ENCODE measurements around the gene VPS33B.

The VPS33B gene

DNA sequence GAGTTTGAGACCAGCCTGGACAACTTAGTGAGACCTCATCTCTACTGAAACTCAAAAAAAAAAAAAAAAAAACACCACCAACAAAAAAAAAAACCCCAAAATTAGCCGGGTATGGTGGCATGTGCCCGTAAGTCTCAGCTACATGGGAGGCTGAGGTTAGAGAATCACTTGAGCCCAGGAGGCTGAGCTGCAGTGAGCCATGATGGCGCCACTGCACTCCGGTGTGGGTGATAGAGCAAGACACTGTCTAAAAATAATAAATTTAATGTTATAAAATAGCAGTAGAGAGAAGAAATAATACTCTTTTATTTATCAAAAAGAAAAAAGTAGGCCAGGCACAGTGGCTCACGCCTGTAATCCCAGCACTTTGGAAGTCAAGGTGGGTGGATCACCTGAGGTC, 50.3 kb downstream of the VPS33B start:
- Histone ChIP-seq H3K4me1 (ENCODE audit: control insufficient read depth in 1 of 2, insufficient read depth in 2 of 2, low read length in 2 of 2) (no peaks in the 10 kb centered on the region), H3K9me3 (ENCODE audit: control insufficient read depth in 1 of 2, low read length in 2 of 2) (no peaks in the 10 kb centered on the region), H3K4me3 (ENCODE audit: low read depth in 1 of 2, low read length in 2 of 2) (no peak overlapping the region), H3K27me3 (ENCODE audit: low read depth, low read length) (no peaks in the 10 kb centered on the region), H3K36me3 (ENCODE audit: control insufficient read depth in 1 of 2, insufficient read depth in 2 of 2, low read length in 2 of 2) (peaks cover 0 to 1% of the 10 kb centered on the region in 2 donors), H3K27ac (ENCODE audit: low read length) (no peak overlapping the region)

DNA sequence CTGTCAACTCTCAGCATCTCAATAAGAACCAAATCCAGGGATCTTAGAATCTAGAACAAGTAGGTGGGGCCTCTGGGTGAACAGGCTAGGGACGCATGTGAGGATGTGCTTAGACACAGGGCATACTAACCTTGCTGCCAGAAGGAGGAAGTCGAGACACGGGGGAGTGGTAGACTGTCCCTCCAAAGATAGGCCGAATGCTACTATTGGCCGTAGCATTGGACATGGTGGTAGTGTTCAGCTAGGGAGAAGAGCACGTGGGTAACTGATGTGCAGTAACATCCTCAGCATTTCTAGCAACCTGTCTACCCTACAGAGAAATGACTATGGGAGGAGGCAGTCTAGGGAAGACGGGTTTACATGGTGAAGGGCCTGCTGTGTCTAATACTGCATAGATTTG, 52.1 kb downstream of the VPS33B start:
- Histone ChIP-seq H3K4me1 (ENCODE audit: control insufficient read depth in 1 of 2, insufficient read depth in 2 of 2, low read length in 2 of 2) (no peaks in the 10 kb centered on the region), H3K36me3 (ENCODE audit: control insufficient read depth in 1 of 2, insufficient read depth in 2 of 2, low read length in 2 of 2) (peaks cover 5 to 13% of the 10 kb centered on the region in 2 donors)

GRCh38 chr15:90968434-90968833, 54.0 kb downstream of the VPS33B start:
- Histone ChIP-seq H3K4me1 (ENCODE audit: control insufficient read depth in 1 of 2, insufficient read depth in 2 of 2, low read length in 2 of 2) (no peaks in the 10 kb centered on the region), H3K27ac (ENCODE audit: low read length) (no peak overlapping the region), H3K4me3 (ENCODE audit: low read depth in 1 of 2, low read length in 2 of 2) (no peak overlapping the region), H3K9me3 (ENCODE audit: control insufficient read depth in 1 of 2, low read length in 2 of 2) (no peaks in the 10 kb centered on the region), H3K27me3 (ENCODE audit: low read depth, low read length) (no peaks in the 10 kb centered on the region), H3K36me3 (ENCODE audit: control insufficient read depth in 1 of 2, insufficient read depth in 2 of 2, low read length in 2 of 2) (peaks cover 5 to 13% of the 10 kb centered on the region in 2 donors)

More for the DNA sequence above, 52.1 kb downstream of the VPS33B start:
- Histone ChIP-seq H3K9me3 (ENCODE audit: control insufficient read depth in 1 of 2, low read length in 2 of 2) (no peaks in the 10 kb centered on the region), H3K27me3 (ENCODE audit: low read depth, low read length) (no peaks in the 10 kb centered on the region), H3K27ac (ENCODE audit: low read length) (no peak overlapping the region), H3K4me3 (ENCODE audit: low read depth in 1 of 2, low read length in 2 of 2) (no peak overlapping the region)

GRCh38 chr15:90967206-90967605, 55.2 kb downstream of the VPS33B start:
- no peak overlapping the region for H3K4me3 ChIP-seq (ENCODE audit: low read depth in 1 of 2, low read length in 2 of 2)
- H3K27ac ChIP-seq (ENCODE audit: low read length): no peak overlapping the region
- H3K27me3 ChIP-seq (ENCODE audit: low read depth, low read length): no peaks in the 10 kb centered on the region
- peaks cover 5 to 21% of the 10 kb centered on the region in 2 donors for H3K36me3 ChIP-seq (ENCODE audit: control insufficient read depth in 1 of 2, insufficient read depth in 2 of 2, low read length in 2 of 2)
- H3K9me3 ChIP-seq (ENCODE audit: control insufficient read depth in 1 of 2, low read length in 2 of 2): no peaks in the 10 kb centered on the region
- H3K4me1 ChIP-seq (ENCODE audit: control insufficient read depth in 1 of 2, insufficient read depth in 2 of 2, low read length in 2 of 2): no peaks in the 10 kb centered on the region

DNA sequence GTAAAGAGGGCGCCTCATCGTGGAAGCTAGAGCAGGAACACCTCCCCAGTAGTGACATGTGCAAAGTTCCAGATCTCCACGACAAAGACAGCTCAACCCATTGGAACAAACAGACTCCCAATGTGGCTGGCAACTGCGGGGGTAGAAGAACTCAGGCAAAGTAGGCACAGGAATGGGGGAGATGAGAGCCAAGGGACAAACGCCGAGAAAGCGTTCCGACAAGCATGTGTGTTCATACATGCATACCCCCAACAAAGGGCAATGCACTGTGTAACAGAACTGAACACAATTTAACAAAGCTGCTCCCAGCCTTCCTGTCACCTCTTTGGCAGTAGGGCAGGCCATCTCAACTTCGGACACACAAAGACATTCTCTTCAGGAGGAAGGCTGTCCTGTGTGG, 56.1 kb downstream of the VPS33B start:
- H3K4me3 ChIP-seq (ENCODE audit: low read depth in 1 of 2, low read length in 2 of 2): no peak overlapping the region
- no peaks in the 10 kb centered on the region for H3K9me3 ChIP-seq (ENCODE audit: control insufficient read depth in 1 of 2, low read length in 2 of 2)
- no peaks in the 10 kb centered on the region for H3K27me3 ChIP-seq (ENCODE audit: low read depth, low read length)
- no peak overlapping the region for H3K27ac ChIP-seq (ENCODE audit: low read length)
- no peaks in the 10 kb centered on the region for H3K4me1 ChIP-seq (ENCODE audit: control insufficient read depth in 1 of 2, insufficient read depth in 2 of 2, low read length in 2 of 2)
- H3K36me3 ChIP-seq (ENCODE audit: control insufficient read depth in 1 of 2, insufficient read depth in 2 of 2, low read length in 2 of 2): peaks cover 15 to 30% of the 10 kb centered on the region in 2 donors

DNA sequence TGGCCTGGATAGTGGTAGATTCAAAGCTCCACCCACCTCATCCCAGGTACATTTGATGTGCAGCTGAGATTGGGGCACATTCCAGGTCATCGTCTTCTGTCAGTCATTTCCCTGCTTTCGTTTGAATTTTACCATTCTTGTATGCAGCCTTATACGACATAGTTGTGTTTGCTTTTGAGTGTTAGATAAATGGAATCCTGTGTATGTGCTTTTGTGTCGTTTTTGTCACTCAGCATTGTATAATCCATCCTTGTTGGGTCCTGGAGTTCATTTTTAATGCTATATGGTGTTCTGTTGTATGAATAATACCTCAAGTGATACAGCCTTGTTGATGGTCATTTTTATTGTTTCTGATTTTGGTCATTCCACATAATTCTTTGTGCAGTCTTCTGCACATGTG, 60.4 kb downstream of the VPS33B start:
- Histone ChIP-seq H3K36me3 (ENCODE audit: control insufficient read depth in 1 of 2, insufficient read depth in 2 of 2, low read length in 2 of 2) (peaks cover 23 to 35% of the 10 kb centered on the region in 2 donors), H3K4me3 (ENCODE audit: low read depth in 1 of 2, low read length in 2 of 2) (no peak overlapping the region), H3K9me3 (ENCODE audit: control insufficient read depth in 1 of 2, low read length in 2 of 2) (no peaks in the 10 kb centered on the region), H3K27me3 (ENCODE audit: low read depth, low read length) (no peaks in the 10 kb centered on the region), H3K4me1 (ENCODE audit: control insufficient read depth in 1 of 2, insufficient read depth in 2 of 2, low read length in 2 of 2) (peaks cover 0 to 10% of the 10 kb centered on the region in 2 donors), H3K27ac (ENCODE audit: low read length) (no peak overlapping the region)

DNA sequence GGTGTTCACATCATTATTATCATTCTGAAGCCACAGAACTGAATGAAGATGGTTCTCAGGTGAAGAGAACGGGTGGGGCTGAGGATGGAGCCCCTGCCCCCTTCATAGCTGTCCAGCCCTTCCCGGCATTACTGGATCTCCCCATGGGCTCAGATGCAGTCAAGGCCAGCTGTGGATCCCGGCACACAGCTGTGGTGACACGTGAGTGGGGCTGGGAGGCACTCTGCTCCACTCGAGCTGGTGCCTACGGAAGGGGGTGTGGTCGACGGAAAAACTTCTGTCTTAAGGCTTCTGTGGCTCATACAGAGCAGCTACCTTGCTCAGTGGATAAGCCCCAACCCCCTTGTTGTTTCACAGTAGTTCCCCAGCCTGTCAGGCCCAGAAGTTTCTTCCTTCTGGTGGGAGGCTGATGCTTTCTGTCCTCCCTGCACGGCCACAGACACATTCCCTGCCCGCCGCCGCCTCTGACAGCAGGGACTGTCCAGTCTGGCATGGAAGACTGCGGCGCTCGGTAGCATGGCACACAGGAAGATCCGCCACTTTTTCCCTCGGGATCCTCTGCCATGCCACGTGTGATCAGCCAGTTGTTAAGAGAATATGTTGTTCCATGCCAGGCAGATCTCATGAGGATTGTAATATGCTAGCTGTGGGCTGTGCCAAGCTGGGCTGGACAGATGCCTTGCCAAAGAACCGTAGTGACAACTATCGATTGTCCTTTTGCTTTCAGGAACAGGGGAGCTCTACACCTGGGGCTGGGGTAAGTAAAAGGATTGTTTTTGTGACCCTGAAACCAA, 61.9 kb downstream of the VPS33B start:
- Histone ChIP-seq H3K9me3 (ENCODE audit: control insufficient read depth in 1 of 2, low read length in 2 of 2) (no peaks in the 10 kb centered on the region), H3K4me3 (ENCODE audit: low read depth in 1 of 2, low read length in 2 of 2) (no peak overlapping the region), H3K27ac (ENCODE audit: low read length) (no peak overlapping the region), H3K4me1 (ENCODE audit: control insufficient read depth in 1 of 2, insufficient read depth in 2 of 2, low read length in 2 of 2) (peaks cover 5 to 21% of the 10 kb centered on the region in 2 donors), H3K36me3 (ENCODE audit: control insufficient read depth in 1 of 2, insufficient read depth in 2 of 2, low read length in 2 of 2) (peaks cover 18 to 25% of the 10 kb centered on the region in 2 donors), H3K27me3 (ENCODE audit: low read depth, low read length) (no peaks in the 10 kb centered on the region)

DNA sequence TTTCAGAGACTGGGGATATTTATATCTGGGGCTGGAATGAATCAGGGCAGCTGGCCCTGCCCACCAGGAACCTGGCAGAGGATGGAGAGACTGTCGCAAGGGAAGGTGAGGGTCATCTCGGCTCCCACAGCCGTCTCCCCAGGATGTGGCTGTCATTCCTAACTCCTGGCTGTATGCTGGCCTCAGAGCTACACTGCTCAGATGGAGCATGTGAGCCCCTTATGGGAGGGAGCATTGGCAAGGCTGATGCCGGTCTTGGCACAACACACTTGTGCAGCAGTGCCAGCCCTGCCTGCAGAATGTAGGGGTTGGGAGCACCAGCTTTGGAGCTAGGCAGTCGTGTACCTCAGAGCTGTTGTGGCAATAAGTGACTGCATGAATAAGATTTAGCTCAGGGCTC, 62.5 kb downstream of the VPS33B start:
- no peak overlapping the region for H3K4me3 ChIP-seq (ENCODE audit: low read depth in 1 of 2, low read length in 2 of 2)
- H3K9me3 ChIP-seq (ENCODE audit: control insufficient read depth in 1 of 2, low read length in 2 of 2): no peaks in the 10 kb centered on the region
- no peak overlapping the region for H3K27ac ChIP-seq (ENCODE audit: low read length)
- H3K36me3 ChIP-seq (ENCODE audit: control insufficient read depth in 1 of 2, insufficient read depth in 2 of 2, low read length in 2 of 2): peaks cover 18 to 25% of the 10 kb centered on the region in 2 donors
- H3K27me3 ChIP-seq (ENCODE audit: low read depth, low read length): no peaks in the 10 kb centered on the region
- peaks cover 7 to 26% of the 10 kb centered on the region in 2 donors for H3K4me1 ChIP-seq (ENCODE audit: control insufficient read depth in 1 of 2, insufficient read depth in 2 of 2, low read length in 2 of 2)

GRCh38 chr15:90959028-90959595, 63.3 kb downstream of the VPS33B start:
- Histone ChIP-seq H3K4me3 (ENCODE audit: low read depth in 1 of 2, low read length in 2 of 2) (no peak overlapping the region), H3K27ac (ENCODE audit: low read length) (no peak overlapping the region), H3K4me1 (ENCODE audit: control insufficient read depth in 1 of 2, insufficient read depth in 2 of 2, low read length in 2 of 2) (peaks cover 7 to 26% of the 10 kb centered on the region in 2 donors), H3K9me3 (ENCODE audit: control insufficient read depth in 1 of 2, low read length in 2 of 2) (no peaks in the 10 kb centered on the region), H3K36me3 (ENCODE audit: control insufficient read depth in 1 of 2, insufficient read depth in 2 of 2, low read length in 2 of 2) (peaks cover 18 to 25% of the 10 kb centered on the region in 2 donors), H3K27me3 (ENCODE audit: low read depth, low read length) (no peaks in the 10 kb centered on the region)

DNA sequence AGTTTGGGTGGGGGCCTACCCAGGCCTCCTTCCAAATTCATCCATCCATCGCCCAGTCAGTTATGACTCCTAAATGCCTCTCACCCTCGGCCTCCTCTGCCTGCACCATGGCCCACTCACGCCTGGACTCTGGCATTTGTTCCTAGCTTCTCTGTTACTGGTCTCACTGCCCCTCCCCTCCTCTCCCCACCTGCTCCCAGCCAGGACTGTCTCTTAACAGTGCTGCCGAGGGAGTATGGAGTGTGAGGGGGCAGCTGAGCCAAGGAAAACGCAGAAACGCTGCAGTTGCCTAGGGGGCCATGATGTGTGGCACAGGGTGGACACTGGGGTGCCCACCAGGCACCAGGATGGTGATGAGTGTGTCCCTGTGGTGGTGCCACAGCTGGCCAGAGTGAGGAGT, 64.6 kb downstream of the VPS33B start:
- Histone ChIP-seq H3K4me3 (ENCODE audit: low read depth in 1 of 2, low read length in 2 of 2) (peak overlapping the region; percentile 1 to 84), H3K27ac (ENCODE audit: low read length) (no peak overlapping the region)

DNA sequence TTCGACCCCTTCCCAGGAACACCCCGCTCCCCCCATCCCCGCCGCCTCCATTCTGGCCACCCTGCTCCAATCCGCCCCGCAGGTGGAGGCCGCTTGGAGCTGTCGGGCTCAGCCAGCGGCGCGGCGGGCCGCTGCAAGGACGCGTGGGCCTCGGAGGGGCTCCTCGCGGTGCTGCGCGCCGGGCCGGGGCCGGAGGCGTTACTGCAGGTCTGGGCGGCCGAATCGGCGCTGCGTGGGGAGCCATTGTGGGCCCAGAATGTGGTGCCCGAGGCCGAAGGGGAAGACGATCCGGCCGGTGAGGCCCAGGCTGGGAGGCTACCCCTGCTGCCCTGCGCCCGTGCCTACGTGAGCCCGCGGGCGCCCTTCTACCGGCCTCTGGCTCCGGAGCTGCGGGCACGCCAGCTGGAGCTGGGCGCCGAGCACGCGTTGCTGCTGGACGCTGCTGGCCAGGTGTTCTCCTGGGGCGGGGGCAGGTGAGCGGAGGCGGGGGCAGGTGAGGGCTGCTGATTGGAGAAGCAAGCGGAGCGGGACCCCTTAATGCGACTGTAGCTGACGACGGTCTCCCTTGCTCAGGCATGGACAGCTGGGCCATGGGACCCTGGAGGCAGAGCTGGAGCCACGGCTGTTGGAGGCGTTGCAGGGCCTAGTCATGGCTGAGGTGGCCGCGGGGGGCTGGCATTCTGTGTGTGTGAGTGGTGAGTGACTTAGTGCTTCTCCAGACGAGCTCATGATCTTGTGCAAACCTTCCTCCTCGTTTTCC, 65.2 kb downstream of the VPS33B start:
- H3K4me1 ChIP-seq (ENCODE audit: control insufficient read depth in 1 of 2, insufficient read depth in 2 of 2, low read length in 2 of 2): peaks cover 7 to 26% of the 10 kb centered on the region in 2 donors
- no peaks in the 10 kb centered on the region for H3K9me3 ChIP-seq (ENCODE audit: control insufficient read depth in 1 of 2, low read length in 2 of 2)
- no peak overlapping the region for H3K27ac ChIP-seq (ENCODE audit: low read length)

More for the DNA sequence above, 64.6 kb downstream of the VPS33B start:
- peaks cover 7 to 26% of the 10 kb centered on the region in 2 donors for H3K4me1 ChIP-seq (ENCODE audit: control insufficient read depth in 1 of 2, insufficient read depth in 2 of 2, low read length in 2 of 2)
- H3K9me3 ChIP-seq (ENCODE audit: control insufficient read depth in 1 of 2, low read length in 2 of 2): no peaks in the 10 kb centered on the region
- H3K27me3 ChIP-seq (ENCODE audit: low read depth, low read length): no peaks in the 10 kb centered on the region
- peaks cover 24 to 31% of the 10 kb centered on the region in 2 donors for H3K36me3 ChIP-seq (ENCODE audit: control insufficient read depth in 1 of 2, insufficient read depth in 2 of 2, low read length in 2 of 2)

More for the DNA sequence above, 65.2 kb downstream of the VPS33B start:
- no peaks in the 10 kb centered on the region for H3K27me3 ChIP-seq (ENCODE audit: low read depth, low read length)
- H3K4me3 ChIP-seq (ENCODE audit: low read depth in 1 of 2, low read length in 2 of 2): peak overlapping the region; percentile 1 to 84
- H3K36me3 ChIP-seq (ENCODE audit: control insufficient read depth in 1 of 2, insufficient read depth in 2 of 2, low read length in 2 of 2): peaks cover 26 to 35% of the 10 kb centered on the region in 2 donors

All from muscle layer of duodenum (tissue), 2 donors.